ENCODE measurements around the gene FHAD1. TPM values are rescaled to one million over a fixed set of nuclear protein-coding genes. Genes with fewer than 3 reads are reported as not detected.

Gene FHAD1
- total RNA-seq, 1 experiment from 2014 or later = 2.0 TPM

- no peak for DNase-seq (ENCODE audit: low spot score)
- no peak overlapping the region for H3K27ac ChIP-seq (ENCODE audit: low read depth, low read length, poor library complexity, severe bottlenecking)
- no peaks in the 10 kb centered on the region for H3K9me3 ChIP-seq (ENCODE audit: low read depth, low read length, poor library complexity, severe bottlenecking)
- H3K36me3 ChIP-seq (ENCODE audit: insufficient read depth, low read length, poor library complexity, severe bottlenecking) = no peaks in the 10 kb centered on the region
- BruUV-seq (replicated peaks) = no TSS peak
- no peaks in the 10 kb centered on the region for H3K4me1 ChIP-seq (ENCODE audit: insufficient read depth, low read length, poor library complexity, severe bottlenecking)
- TF ChIP-seq EZH2 (IDR thresholded peaks at IDR 0.05; ENCODE audit: borderline replicate concordance, low read depth, low read length, poor library complexity, severe bottlenecking) (no peak), CTCF (conservative IDR thresholded peaks at IDR 0.05; ENCODE audit: low read depth, low read length) (no peak)
- ChIA-PET CTCF (no interaction called here), POLR2A (ENCODE audit: low non-redundant PET) (no interaction called here)
- intact Hi-C loops (cut with micrococcal nuclease; ENCODE audit: unreplicated experiment) = no loop called here
- H3K27me3 ChIP-seq (replicated peaks; ENCODE audit: insufficient read depth, low read depth, low read length, poor library complexity) = no peaks in the 10 kb centered on the region
- no peak overlapping the region for H3K4me3 ChIP-seq (ENCODE audit: low read depth, low read length, poor library complexity, severe bottlenecking)
Measured at GRCh38 chr1:15214527-15214926, 32.5 kb upstream of the FHAD1 start.

- Histone ChIP-seq H3K4me1 (ENCODE audit: insufficient read depth, low read length, poor library complexity, severe bottlenecking) (no peaks in the 10 kb centered on the region), H3K4me3 (ENCODE audit: low read depth, low read length, poor library complexity, severe bottlenecking) (no peak overlapping the region), H3K27ac (ENCODE audit: low read depth, low read length, poor library complexity, severe bottlenecking) (no peak overlapping the region), H3K36me3 (ENCODE audit: insufficient read depth, low read length, poor library complexity, severe bottlenecking) (no peaks in the 10 kb centered on the region), H3K9me3 (ENCODE audit: low read depth, low read length, poor library complexity, severe bottlenecking) (no peaks in the 10 kb centered on the region), H3K27me3 (replicated peaks; ENCODE audit: insufficient read depth, low read depth, low read length, poor library complexity) (no peaks in the 10 kb centered on the region)
- intact Hi-C loops (cut with micrococcal nuclease; ENCODE audit: unreplicated experiment) = no loop called here
- CTCF ChIA-PET = no interaction called here
- DNase-seq (ENCODE audit: low spot score) = no peak
- no TSS peak for BruUV-seq (replicated peaks)
- no peak for TF ChIP-seq EZH2 (IDR thresholded peaks at IDR 0.05; ENCODE audit: borderline replicate concordance, low read depth, low read length, poor library complexity, severe bottlenecking)
- TF ChIP-seq CTCF (conservative IDR thresholded peaks at IDR 0.05; ENCODE audit: low read depth, low read length) = no peak
- POLR2A ChIA-PET (ENCODE audit: low non-redundant PET) = no interaction called here
Measured at GRCh38 chr1:15215116-15215515, 31.9 kb upstream of the FHAD1 start.

- no peak for DNase-seq (ENCODE audit: low spot score)
Measured at GRCh38 chr1:15217654-15218053, 29.4 kb upstream of the FHAD1 start.

More at GRCh38 chr1:15217654-15218053, 29.4 kb upstream of the FHAD1 start:
- no peaks in the 10 kb centered on the region for H3K4me1 ChIP-seq (ENCODE audit: insufficient read depth, low read length, poor library complexity, severe bottlenecking)
- no peaks in the 10 kb centered on the region for H3K9me3 ChIP-seq (ENCODE audit: low read depth, low read length, poor library complexity, severe bottlenecking)
- H3K36me3 ChIP-seq (ENCODE audit: insufficient read depth, low read length, poor library complexity, severe bottlenecking) = no peaks in the 10 kb centered on the region
- ChIA-PET POLR2A (ENCODE audit: low non-redundant PET) (no interaction called here), CTCF (no interaction called here)
- intact Hi-C loops (cut with micrococcal nuclease; ENCODE audit: unreplicated experiment) = no loop called here
- TF ChIP-seq CTCF (conservative IDR thresholded peaks at IDR 0.05; ENCODE audit: low read depth, low read length) = no peak
- no peak for TF ChIP-seq EZH2 (IDR thresholded peaks at IDR 0.05; ENCODE audit: borderline replicate concordance, low read depth, low read length, poor library complexity, severe bottlenecking)
- H3K27me3 ChIP-seq (replicated peaks; ENCODE audit: insufficient read depth, low read depth, low read length, poor library complexity) = no peaks in the 10 kb centered on the region
- no peak overlapping the region for H3K27ac ChIP-seq (ENCODE audit: low read depth, low read length, poor library complexity, severe bottlenecking)
- no TSS peak for BruUV-seq (replicated peaks)
- no peak overlapping the region for H3K4me3 ChIP-seq (ENCODE audit: low read depth, low read length, poor library complexity, severe bottlenecking)
